Right lobe of liver (tissue), 4 donors: ENCODE results near the gene RNF166.

Experiments used
- CTCF ChIP-seq, 4 donors: fragments of 200-600 bp in 3 of 4; fragments of 450-650 bp in 1 of 4; IDR thresholded peaks; one replicate each; pipeline versions ENCODE4 v1.5.1 to v1.8.0; 2016 to 2022; ENCODE audit warnings: antibody characterized with exemption in 4 of 4, mild to moderate bottlenecking in 2 of 4
- POLR2A ChIP-seq: fragments of 450-650 bp; IDR thresholded peaks from one replicate; pipeline ENCODE4 v1.6.1; 2017; ENCODE audit warnings: antibody characterized with exemption, mild to moderate bottlenecking
- donor health status: DM: no; HTN: no; CAD: no.
- donor health status: DM: no; HTN: no; CAD: no.
- donor health status: DM: no; HTN: yes; CAD: no.

GRCh38 chr16:88653596-88654362 is 52.4 kb downstream of the RNF166 start:
- TF ChIP-seq CTCF (IDR thresholded peaks at IDR 0.05) (no peak), POLR2A (no peak)
